GM18508 (cell line): ENCODE results near the gene HOXA4.

Experiments used
- ATAC-seq: cut with Tn5 transposase; IDR thresholded peaks from one replicate; pipeline ENCODE4 v1.9.1; 2021; ENCODE audit warnings: moderate number of reproducible peaks; ENCODE audit not compliant: insufficient read depth, unreplicated experiment

HOXA4 gene

DNA sequence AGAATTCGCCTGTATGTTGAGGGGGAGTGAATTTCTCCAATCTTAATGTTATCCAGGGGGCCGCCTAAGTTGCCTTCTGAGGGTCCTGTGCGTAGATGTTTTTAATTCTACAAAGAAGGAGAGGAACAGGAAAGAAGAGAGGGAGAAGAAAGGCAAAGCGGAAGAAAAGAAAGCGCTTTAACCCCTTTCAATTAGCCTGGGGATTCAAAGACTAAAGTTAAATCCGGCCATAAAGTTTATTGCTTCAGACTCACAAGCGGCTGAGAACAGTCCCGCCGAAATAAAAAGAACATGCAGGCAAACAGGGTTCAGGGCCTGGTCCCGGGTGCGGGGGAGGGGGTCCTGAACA, 8.4 kb upstream of the HOXA4 start:
- no peak for ATAC-seq

DNA sequence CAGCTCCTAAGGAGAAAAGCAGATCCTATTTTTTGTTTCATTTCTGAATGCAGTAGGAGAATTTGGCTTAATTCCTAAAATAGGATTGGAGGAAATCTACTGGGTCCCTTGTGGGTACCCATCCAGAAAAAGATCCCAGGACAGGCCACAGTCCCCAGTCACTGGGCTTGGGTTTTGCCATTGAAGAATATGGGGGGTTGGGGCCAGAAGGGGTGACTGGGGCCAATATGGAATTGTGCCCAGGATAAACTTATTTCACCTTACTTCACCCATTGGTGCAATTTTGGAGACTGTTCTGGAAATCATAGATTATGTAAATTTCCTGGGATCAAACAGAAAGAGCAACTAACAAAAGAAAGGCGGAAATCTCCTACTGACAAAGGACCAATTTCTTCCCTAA, 7.9 kb upstream of the HOXA4 start:
- no peak for ATAC-seq

DNA sequence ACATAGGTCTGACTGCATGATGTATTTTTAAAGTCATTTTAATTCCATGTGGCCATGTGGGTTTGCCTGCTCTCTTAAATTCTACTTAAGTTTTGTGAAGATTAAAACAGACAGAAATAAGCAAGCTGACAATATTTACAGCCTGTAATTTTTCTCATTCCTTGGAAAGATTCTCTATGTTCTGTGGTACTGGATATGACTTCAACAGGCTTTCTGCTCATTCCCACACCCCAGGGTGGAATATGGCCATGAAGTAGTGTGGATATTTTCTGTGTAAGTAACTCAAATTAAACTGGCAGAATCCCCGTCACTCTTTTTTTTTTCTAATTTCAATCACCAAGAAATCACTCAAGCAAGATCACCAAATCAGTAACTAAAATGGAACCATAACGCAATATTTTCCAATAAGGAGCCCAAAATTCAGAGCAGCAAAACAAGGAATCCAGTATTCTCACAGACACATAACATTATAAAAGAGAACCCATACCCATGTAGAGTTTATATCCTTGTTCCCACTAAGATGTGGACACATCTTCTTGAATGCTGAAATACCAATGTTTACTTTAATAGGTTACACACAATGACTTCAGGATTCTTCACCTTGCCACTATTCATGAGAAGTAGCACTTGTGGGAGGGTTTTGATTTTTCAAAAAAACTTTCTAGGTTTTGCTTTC, 7.2 kb upstream of the HOXA4 start:
- ATAC-seq: no peak

DNA sequence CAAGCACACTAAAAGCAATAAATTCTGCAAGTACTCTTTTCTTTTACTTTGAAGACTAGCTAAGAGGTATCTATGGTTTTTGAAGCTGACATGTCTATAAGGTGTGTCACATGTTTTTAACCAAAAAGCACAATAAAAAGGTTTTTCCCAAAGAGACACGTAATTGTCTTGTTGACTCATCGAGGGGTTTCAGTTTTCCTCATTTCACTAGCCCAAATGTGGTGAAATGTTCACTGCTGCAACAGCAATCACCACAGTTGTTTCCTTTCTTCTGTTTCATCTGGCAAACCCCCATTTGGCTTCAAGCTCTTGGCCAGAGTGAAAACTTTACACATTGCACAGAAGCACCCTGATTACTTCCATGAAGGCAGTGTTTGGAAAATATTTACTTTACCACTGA, 3.8 kb upstream of the HOXA4 start:
- no peak for ATAC-seq

DNA sequence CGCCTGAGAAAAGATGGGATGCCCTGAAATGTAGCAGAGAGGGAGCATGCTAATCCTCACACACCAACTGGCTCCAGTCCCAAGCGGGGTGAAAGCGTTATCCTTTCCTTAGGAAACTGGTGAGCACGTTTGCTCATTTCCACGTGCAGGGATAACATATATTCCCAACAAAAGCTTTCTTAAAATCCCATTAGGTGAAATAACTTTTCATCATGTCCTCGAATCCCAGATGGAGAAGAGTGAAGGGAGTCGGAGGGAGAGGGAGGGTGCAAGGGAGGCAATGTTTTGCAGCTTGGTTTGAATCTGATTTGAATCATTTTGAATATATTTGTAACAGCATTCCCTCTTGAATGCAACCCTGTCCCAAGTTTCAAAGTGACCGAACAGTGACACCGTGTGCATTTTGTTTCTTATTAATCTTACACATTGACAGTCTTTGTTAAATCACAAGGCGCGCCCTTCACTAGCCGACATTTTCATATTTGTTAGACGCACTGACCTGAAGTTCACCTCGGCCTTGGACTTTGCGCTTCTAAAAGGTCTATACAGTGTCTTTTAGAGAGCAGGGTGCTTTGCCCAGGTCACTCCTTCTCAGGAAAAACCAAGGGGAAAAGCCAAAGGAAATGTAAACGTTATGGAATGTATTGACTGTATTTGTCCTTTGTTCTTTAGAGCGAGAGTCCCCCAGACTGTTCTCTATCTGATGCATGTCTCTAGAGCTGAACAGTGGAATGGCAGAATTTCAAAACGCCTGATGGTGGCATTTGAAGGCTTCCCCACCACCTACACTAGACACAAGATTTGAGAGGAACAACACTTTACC, 3.1 kb upstream of the HOXA4 start:
- no peak for ATAC-seq

DNA sequence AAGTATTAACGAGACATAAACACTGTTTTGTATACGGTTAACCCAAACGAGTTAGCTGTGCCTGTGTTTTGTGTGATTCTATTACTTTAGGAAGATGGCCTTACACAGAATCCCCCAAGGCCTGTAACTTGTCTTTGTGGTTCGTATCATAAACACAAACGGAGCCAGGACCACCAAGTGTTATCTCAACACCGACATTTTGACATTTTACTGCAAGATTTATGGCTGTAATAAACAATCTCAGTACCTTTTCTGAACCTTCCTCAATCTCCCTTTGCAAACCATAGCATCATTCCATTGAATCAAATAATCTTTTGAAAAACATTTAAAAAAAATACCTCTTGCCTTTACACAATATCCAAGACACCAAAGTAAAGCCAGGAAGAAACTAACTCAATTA, 2.4 kb upstream of the HOXA4 start:
- no peak for ATAC-seq

DNA sequence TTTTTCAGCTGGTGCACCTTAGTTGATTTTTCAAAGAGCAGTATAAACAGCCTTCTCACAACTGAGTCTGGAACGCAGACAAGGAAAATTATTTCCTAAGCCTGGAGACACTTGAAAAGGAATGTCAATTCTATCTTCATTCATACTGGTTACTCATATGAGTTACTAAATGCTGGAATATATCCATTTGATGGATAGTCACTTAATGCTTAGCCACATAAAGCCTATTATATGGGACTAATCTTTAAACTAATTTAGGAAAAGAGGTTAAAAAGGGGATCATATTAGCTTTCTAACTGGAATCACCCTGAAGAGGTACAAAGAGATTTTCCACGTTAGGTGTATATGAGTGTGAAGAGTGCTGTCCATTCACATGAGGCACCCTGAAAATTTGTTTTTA, 1.7 kb upstream of the HOXA4 start:
- ATAC-seq: no peak

DNA sequence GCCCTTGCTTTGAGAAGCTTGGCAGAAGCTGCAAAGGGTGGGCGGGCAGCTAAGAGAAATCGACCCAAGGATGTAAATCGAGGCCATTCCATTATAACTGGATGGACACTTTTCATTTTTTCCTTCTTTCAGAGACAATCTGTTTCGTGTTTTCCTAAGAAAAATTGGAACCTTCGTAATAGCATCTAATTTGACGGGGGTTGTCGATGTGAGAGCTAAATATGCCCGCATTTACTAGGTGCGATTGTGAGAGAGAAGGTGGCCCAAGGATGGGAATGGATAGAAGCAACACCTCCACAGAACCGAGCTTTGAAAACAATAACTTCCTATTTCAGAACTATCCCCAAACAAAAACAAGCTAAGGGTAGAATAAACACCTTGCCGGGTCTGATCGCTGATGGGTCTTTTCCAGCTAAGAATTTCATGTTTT, 848 bp upstream of the HOXA4 start:
- ATAC-seq: no peak

DNA sequence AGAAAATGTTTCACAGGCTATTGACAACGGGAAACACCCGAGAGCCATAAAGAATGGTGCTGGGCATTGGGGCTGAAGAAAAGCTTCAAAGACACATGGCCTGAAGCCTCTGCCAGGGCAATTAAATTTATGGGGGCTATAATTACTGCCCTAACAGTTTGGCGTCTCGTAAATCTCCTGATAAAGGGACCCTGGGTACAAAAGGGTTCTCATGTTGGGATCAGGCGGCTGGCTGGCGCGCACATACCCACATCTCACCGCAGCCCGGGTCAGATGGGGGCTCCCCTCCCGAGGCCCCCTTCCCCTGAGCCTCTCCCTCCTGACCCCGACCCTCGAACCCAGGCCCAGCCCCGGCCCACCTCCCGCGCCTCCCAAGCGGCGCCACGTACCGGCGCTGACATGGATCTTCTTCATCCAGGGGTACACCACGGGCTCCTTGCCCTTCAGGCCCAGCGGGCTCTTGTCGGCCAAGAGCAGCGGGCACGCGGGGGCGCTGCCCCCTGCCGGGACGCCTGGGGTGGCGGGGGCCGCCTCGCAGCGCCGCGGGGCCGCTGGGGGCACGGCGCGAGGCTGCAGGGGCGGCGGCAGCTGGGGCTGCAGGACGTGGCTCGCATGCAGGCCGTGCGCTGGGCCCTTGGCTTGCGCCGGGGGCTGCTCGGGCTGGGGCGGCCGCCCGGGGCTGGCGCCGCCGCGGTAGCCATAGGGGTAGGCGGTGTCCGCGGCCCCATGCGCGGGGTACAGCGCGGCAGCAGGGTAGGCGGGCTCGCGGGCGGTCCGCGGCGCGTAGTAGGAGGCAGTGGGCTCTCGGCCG, 623 bp downstream of the HOXA4 start:
- no peak for ATAC-seq

DNA sequence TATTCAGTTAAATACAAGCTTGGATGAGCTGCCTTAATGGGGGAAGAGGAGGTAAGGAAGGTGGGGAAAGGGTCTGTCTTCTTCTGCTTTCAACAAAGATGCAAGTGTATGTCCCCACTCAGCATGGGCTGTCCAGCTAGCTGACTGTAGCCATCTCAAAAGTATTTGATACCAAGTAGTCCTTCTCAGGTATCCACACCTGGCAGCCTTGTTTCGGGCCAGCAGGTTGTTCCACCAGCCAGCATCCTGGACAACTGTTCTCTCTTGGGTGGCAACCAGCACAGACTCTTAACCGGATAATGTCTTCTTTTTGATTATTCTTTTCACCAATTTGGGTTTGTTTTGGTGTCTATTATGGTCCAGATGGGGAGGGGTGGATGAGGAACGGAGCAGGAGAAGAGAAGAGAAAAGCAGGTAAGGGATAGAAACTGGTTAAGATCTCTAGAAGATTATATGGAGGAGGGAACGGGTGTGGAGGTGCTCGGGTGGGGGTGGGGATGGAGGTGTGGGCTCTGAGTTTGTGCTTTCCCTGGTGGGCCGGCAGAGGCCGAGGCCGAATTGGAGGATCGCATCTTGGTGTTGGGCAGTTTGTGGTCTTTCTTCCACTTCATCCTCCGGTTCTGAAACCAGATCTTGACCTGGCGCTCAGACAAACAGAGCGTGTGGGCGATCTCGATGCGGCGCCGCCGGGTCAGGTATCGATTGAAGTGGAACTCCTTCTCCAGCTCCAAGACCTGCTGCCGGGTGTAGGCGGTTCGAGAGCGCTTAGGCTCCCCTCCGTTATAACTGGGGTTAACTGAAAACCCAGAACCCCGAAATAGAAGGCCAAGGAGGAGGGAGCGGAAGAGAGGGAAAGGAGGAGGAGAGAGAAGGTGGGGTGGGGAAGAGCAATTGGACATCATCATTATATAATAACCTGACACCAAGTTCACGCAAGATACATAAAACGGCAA, 1.5 kb downstream of the HOXA4 start:
- ATAC-seq: no peak

DNA sequence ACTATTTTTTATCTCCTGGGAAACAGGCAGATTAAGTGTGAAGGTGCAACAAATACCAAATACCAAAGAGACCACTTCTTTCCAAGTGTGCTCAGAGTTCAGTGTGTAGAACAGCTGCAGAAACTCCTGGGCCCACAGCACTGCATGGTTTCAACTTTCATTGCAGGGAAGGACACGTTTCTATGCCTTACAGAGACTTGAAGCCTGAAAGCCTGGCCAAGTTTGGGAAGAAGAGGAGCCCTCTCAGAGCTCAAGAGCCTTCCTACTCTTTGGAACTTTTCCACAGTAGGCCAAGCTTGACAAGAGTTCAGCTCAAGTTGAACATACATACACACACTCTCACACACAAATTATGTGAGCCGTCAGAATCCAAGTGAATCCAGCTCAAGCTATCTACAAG, 2.5 kb downstream of the HOXA4 start:
- ATAC-seq: no peak

DNA sequence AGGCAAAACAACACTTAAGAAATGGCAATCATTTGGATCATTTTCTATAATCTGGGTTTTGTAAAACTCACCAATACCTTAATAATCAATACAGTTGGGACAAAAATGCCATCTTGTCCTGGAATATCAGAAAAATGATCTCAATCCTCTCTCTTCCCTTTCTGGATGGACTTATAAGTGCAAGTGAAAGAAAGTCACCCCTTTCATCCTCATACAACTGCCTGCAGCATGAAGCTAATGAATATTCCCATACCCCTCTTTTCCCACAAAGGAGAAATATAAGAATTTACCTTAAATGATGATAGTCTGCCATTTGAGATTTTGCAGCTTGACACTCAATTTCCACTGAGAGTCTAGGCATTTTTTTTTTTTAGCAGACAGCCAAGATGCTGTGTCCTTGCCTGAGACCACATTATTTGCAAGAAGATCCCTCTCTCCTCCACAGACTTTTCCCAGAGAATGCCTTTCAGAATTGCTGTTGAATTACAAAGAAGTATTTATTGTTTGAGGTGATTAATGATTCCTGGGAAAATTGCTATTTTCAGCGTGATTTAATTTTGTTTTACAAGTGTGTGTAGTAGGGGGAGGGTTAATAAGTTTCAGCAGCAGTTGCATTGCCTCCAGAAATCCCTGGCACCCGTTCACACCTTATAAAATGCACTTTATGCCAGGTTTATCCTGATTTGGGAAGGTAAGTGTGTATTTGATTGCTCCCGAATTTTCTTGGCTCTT, 3.8 kb downstream of the HOXA4 start:
- ATAC-seq: no peak

DNA sequence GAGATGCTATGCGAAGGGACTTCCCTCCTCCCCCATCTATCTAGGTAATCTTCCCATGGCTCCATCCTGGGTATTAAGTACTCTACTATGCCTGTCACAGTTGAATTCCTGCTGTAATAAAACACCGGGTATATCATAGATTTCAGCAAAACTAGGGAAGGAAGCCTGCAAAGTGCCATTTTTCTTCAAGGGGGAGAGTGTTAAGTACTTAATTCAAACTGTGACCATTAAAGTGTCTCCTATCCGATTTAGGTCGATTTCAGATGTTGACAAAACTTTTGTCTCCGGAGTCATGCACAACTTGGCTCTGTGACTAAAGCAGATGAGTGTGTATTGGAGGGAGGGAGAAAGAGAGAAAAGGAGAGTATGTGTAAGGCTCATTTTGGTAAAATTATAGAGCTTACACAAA, 4.6 kb downstream of the HOXA4 start:
- no peak for ATAC-seq

DNA sequence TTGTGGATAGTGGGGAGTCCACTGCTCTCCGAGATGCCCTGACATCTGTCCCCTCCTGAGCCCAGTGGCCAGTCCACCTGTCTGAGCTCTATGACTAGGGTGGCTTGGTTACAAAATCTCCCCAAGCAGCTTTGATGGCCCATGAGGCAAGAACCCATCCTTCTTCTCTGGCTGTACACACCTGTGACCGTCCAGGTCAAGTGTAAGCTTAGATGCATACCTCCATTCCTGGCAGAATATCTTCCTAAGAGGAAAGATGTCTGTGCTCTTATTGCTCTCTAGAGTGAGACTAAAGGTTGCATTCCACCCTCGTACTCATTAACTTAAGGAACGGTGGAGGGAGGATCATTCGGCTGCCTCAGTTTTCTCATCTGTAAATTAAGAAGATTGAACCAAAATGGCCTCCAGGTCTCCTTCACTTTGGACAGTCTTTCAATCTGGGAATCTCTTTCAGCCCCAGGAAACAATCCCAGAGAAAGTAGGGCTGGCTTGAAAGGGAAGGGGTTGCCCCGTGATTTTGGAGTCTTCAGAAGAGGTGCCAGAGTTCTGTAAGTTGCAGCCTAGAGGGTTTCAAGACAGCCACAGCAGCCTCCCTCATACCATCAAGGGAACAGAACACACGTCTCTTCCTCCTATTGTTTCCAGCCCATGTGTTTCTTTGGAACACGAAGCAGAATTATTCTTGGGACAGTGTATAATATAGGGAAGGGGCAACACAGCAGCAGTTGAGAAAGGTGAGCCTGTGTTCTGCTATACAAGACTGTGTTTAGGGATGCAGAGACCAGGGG, 5.5 kb downstream of the HOXA4 start:
- no peak for ATAC-seq

DNA sequence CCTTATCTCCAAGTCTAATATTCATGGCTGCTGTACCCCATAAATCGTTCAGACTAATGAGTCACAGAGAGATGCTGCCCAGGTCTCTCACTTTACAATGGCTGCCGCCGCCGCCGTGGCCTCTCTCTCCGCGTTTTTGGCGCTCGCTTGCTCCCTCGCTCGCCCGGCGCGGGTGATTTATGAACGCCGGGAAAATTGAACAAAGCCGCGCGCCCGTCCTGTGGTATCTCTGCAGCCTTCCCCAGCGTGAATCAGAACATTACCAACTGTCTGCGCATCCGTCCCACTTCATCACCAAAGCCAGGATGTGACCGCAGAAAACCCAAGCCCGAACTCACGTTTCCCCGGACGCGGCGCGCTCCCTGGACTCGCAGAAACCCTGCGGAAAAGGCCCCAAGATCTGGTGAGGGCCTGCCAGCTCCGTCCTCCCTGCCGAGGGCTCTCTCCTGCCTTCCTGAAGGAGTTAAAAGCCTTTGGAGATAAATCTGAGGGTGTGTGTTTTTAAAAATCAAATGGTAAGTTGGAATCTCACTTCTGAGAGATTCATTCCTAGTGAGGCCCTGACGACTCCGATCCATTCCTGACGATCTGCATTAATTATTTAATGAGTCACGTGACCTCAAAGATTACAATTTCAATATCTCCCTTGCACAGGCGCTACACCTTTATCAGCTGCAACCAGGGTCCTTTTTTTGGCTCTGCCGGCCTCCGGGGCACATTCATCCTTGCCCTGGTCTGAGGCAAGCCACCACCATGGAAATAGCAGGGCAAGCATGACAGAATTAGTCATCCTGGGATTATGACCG, 6.3 kb downstream of the HOXA4 start:
- ATAC-seq: no peak

DNA sequence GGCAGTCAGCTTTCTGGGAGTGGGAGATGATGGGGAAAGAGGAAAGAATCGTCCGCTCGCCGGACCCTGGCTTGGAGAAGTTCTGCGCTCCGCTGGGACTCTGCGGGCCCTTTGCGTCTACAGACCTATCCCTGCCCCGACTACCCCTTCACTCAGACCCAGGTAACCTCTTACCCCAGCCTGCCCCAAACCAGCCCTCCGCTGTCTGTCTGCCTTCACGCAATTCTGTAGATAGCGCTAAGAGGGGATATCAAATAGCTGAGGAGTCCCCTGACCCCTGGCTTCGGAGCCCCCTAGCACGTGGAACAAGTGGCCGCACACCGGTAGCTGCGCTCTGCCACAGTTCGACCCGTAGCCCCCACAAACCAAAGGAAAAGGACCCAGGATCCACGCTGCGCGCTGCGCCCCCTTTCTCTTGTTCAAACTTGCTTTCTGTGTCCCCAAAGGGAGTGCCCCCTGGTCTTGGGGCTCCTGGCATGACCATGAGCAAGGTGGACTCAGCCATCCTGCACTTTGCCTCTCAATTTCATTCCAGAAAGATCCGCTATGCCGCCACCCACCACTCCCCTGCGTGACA, 7.0 kb downstream of the HOXA4 start:
- ATAC-seq: no peak

DNA sequence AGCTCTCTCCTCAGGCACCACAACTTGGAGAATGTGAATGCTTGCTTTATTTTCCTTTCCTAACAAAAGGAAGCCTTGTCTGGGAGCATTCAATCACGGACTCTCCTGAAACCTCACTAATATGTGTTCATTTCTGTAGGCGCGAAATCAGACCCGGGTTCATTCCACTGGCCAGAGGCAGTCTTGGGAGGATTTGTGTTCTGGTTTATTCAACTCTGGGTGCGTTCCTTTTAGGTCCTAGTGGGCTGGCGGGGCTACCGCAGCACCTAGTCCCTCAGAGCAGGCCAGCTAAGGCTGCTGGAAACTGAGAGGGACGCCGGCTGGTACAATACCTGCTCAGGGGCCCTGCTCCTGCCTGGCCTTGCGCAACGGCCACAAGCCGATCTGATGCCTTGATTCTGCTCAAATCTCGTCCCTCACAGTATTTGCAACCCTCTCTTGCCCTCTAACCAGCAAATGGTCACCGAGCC, 7.5 kb downstream of the HOXA4 start:
- ATAC-seq: no peak
